ENCODE data around the gene KLHL3.

KLHL3 gene

DNA sequence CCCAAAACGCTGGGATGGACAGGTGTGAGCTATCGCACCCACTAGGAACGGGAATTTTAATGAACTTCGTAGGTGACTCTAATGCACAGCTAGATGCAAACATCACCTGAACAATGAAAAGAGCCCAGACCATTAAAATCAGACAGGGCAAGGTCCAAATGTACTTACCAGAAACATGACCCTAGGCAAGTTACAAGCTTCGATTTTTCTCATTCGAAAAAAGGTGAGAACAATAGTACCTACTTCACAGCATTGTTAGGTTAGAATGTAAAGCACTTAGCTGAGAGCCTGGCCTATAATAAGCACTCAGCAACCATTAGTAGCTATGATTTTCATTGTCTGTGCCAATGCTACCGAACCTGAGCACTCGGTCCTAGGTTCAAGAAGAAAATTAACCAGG, 5.8 kb upstream of the KLHL3 start:
- no peak for DNase-seq

DNA sequence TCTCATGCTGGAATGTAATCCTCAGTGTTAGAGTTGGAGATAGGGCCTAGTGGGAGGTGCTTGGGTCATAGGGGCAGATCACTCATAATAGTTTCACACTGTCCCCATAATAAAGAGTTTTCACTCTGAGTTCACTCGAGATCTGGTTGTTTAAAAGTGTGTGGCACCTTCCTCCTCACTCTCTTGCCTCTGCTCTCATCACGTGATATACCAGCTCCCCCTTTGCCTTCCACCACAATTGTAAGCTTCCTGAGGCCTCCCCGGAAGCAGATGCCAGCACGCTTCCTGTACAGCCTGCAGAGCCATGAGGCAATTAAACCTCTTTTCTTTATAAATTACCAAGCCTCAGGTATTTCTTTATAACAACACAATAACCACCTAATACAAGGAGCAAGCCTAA, 3.8 kb upstream of the KLHL3 start:
- no peak for DNase-seq

DNA sequence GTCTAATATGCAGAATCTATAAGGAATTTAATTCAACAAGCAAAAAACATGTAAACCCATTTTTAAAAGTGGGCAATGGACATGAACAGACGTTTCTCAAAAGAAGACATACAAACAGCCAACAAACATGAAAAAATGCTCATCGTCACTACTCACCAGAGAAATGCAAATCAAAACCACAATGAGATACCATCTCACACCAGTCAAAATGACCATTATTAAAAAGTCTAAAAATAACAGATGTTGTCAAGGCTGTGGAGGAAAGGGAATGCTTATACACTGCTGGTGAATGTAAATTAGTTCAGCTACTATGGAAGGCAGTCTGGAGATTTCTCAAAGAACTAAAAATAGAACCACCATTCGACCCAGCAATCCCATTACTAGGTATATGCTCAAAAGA, 3.1 kb upstream of the KLHL3 start:
- DNase-seq, result no peak

DNA sequence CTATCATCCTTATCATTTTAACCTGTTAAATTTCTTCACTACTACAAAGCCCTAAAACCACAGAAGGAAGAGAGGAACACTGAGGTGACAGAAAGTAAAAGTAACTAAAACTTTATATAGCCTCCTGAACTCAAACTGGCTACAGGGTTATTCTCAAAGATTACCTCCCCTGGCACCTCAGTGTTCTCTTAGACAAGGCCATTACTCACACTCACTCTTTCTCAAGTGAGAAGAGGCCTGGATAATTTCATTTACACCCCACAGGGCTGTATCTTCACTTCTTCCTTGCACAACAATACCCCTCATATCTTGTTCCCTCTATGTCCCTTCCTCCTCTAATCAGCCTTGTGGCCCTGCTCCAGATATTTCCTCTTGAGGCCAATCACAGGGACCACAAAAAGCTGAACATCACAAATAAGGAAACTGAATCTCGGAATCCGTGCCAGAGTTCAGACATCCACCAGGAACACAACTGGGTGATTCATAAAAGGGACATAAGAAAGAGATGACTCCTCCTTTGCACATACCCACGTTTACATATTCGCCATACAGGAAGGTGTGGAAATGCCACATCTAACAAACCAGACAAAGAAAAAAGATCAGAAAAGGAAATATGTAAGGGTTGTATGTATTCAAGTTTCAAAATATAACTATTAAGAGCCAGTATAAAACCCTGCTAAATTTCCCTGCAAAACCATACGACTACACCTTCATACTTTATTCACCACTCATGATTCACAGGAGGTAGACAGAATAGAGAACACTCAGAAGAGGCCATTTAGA, 1.7 kb upstream of the KLHL3 start:
- no peak for DNase-seq

DNA sequence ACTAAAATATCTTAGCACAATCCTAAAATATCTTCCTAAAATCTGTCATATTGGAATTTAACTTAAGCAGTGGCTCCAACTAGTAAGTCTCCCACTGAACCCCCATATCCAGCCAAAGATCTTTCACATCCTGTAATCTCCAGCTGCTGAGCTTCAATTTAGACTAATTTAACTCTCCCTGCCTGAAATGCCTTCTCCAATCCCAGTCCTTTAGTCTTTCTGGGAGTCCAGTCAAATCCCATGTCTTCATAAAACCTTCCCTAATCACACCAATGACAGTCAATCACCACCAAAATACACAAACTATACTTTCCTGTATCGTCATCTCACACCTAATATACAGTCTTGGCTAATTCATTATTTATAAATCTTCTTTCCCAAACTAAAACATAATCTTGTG, 607 bp upstream of the KLHL3 start:
- DNase-seq, result no peak

DNA sequence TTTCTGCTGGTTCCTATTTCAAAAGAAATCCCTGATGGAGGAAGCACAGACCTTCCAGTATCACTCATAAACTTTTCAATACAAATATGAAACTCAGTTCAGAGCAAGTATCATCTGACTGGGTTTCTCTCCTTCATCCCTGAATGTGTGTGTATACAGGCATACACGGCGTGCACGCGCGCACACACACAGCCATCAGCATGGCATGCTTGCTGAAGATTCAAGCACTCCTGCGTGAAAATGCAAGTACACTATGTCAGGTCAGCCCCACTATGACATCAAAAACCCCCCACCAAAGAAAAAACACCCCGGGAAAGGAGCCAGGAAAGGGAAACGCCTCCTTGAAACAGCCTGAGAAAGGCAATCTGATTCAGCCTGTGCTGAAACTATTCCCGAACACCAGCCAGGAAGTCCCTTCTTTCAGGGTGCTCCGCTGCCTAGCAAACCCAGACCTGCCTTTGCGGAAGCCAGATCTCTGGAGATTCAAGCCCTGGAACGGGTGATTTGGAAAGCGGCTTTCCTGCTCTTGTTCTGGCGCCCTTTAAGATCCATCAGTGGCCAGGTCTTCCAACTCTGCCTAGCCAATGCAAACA, 831 bp downstream of the KLHL3 start:
- DNase-seq, result no peak

DNA sequence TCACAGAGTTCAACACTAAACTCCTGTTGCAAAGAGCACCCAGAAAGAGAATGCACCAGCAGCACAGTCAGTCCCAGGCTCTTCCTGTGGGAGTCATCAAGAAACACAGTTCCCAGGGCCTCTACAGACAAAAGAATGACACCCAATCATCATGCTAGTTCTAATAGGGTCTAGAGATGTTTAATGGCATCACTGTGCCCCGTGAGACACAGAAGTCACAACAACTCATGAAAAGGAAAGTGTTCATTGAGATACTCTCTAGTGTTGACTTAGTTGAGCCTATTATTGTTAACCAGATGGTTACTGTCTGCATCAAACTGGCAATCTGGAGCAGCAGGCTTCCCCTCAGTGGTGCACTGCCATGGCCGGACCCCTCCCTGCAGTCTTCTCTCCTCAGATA, 1.6 kb downstream of the KLHL3 start:
- DNase-seq, result no peak

DNA sequence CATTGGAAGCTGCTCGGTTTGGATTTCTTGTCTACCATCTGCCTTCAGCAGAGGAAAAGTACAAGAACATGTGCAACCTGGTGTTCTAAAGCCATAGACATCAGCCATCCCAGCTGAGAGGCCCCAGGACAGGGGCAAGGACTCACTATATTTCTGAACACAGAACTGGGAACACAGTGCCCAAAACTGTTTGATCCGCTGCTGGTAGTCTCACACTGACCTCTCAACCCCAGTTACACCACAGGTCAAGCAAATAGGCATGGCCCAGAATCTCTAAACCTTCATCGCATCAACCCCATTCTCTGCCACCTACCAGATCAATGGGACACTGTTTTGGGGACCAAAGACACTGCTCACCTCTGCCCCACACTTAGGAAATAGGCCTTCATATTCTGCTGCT, 2.0 kb downstream of the KLHL3 start:
- DNase-seq, result no peak

DNA sequence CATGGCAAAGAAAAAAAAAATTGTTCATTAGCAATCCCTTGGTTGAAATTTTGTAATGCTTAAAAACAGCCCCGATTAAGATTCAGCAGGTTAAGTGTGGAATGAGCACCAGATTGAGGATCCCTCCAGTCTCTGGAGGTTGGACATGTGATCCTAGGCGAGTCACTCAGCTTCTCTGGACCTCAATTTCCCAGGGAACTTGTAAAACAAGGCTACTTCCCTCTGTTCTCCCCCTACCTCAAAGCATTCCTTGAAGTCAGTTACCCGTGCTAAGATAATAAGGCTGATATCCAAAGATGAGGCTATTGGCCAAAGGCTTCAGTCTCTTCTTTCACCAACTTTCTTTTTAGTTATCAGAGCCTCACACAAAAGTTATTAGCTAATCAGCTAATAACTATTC, 2.9 kb downstream of the KLHL3 start:
- DNase-seq, result no peak

DNA sequence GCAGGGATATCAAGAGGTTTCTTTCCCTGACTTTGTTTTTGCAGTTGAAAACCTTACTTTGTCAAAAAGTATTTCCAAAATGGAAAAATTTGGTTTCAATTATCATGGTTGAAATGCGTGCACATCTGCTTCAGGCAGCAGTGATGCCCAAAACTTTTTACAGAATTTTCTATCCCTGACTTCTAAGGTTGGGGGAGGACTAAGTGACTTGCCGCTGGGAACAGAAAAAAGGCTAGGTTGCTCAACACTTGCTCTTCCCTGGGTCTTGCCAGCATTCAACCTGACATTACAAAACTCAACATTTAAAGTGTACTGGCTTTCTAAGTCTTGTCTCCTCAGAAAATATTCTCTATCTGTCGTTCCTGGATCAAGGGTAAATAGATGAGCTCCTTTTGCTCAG, 4.7 kb downstream of the KLHL3 start:
- DNase-seq, result no peak

DNA sequence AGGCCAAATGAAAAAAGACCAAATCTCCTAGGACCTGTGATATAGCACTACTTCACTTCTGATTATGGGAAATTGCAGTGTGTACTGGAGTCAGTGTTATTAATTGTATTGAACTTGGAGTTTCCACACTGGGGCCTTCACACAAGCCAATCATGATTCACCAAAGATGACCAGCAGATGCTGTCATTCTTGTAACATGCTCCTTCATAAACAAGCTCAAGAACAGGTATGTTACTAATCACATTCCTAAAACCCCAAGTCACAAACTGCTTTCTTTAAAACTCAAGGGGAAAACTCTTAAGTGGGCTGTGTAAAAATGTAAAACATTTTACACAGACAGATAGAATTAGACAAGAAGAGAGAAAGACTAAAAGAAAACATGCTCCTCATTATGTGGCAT, 5.6 kb downstream of the KLHL3 start:
- DNase-seq, result no peak

DNA sequence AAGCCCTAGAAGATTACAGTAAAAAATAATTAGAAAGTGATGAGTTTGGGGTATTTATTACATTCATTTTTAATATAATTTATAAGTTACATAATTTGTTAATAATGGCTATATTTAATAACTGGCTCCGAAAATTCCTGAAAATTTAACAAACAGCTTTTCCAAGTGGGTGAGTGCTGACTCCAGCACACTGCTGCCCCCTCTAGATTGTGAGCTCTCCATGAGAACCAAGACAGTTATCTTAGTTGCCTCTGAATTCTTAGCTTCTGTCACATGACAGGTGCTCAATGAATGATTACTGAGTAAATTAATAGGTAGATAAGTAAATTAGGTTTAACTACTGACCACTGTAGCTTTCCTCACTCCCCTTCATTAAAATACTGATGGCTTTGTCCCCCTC, 7.8 kb downstream of the KLHL3 start:
- no peak for DNase-seq

DNA sequence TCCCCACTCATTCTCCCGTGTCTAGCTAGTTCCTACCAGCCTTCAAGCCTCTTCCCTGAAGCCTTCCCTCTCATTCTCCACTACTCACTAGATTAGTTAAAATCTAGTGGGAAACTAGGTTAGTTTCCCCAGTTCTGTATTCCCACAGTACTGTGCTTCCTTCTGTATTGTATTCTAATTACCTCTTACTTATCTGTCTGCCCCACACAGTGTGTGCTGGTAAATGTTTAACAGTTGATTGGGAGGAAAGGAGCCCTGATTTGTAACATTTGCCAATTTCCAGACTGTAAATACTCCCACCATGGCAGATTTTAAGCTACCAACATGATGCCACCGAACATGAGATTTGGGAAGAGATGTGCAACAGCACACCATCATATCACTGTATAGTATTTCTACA, 8.3 kb downstream of the KLHL3 start:
- DNase-seq, result no peak

DNA sequence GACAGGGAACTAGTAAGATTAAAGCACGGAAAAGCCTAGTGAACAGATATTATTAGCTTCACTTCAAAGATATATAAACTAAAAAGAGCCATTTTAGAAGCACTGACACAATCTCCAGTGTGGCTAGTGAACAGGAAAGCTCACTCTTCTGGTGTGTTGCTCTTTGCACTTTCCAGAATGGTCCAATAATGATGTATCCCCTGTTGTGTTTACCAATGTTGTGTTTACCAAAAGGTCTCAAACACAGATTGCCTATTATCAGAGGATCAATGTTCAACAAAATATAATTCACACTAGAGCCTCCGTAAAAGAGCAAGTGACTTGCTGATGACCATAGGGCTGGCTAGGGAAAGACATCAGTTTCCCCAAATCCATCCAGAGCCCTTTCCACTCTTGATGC, 11.6 kb downstream of the KLHL3 start:
- no peak for DNase-seq

DNA sequence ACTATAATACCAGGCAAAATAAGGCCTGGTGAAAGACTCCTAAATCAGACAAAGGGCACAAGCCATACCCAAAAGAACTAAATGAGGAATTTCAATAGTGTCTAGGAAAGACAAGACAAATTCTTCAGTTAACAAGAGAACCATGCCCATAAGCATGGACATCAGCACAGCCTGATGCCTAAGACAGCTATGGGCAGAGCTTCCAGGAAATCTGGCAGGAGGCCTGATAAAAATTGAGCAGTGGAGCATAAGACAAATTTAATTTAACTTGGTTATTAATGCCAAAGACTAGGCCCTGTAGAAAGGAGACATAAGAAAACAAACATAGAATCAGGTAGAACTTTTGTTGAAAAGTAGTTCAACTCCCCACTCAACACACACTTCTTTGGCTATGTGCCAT, 17.3 kb downstream of the KLHL3 start:
- no peak for DNase-seq

DNA sequence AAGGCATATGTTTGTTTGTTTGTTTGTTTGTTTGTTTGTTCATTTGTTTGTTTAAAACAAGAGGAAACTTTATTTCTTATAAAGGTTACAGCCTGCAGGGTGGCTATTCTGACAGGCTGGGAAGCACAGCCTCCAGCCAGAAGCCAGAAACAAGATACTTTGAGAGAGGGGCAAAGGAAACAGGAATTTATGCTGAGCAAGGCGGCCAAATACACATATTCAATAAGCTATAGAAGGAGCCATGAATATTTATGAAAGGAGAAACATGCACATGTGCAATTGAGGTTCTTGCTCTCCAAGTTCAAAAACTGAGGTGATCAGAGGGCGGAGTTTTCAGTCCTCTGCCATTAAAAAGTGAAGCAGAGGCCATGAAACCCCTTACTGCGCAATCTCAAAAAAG, 19.6 kb downstream of the KLHL3 start:
- DNase-seq, result no peak

DNA sequence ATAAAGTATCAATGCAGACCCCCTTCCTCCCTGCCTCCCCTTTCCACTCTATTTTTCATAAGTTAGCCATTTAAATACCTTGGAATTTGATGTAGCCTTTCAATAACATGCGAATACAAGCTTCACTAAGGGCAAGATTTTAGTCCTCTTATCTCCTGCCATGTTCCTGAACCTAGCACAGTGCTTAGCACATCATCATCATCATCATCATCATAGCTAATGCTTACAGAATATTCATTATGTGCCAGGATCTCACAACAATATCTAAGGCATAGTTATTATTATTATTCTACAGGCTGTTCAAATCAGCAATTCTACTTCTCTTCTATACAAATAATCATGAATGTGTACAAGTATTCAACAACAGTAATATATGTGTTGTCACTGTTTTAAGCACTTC, 20.4 kb downstream of the KLHL3 start:
- no peak for DNase-seq

DNA sequence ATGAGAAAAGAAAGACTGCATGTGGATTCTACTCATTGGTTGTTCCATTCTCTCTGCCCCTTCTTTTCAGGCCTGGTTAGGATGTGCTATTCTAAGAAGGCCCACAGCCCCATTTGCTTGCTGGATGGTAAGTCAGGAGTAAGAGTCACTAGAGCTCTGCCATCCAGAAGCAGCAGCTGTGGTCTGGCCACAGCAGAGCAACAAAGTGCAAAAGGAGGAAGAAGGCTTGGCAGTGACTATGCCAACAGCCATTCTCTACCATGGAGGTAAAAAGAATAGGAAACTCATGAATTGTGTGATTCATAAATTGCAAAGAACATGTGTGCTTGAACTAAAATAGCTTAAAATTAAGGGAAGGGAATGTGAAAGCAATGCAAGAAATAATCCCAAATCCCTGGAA, 20.9 kb downstream of the KLHL3 start:
- DNase-seq, result no peak

DNA sequence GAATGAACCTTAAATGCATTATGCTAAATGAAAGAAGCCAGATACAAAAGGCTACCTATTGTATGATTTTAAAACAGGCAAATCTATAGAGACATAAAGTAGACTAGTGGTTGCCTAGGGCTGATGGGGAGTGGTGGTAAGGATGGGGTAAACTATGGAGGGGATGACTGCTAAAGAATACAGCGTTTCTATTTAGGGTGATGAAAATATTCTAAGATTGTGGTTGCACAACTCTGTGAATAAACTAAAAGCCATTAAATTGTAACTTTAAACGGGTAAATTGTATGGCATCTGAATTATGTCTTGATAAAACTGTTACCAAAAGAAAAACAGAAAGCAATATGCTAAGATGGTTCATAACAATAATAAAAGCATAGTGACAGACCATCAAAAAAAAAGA, 21.4 kb downstream of the KLHL3 start:
- DNase-seq, result no peak

DNA sequence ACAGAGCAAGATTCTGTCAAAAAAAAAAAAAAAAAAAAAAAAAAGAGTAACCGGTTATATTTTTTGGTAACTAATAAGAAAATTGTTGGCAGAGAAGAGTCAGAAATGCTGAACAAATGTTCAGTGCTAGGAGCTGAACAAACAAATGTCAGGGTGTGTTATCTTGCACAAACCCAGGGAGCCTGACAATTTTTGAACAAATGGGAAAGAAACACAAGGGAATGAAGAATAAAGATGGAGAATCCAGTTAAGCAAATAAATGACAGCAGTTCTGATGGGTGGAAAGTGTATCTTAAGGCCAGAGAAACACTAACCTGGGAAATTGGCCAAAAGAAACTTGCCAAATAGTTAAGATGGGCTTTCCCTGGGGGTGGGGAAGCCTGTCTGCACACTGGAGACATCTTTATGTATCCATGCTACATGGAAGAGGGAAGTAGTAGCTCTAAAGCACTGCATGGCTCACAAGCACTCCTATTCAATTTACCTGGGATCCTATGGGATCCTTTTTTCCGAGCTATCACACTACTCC, 23.7 kb downstream of the KLHL3 start:
- no peak for DNase-seq

DNA sequence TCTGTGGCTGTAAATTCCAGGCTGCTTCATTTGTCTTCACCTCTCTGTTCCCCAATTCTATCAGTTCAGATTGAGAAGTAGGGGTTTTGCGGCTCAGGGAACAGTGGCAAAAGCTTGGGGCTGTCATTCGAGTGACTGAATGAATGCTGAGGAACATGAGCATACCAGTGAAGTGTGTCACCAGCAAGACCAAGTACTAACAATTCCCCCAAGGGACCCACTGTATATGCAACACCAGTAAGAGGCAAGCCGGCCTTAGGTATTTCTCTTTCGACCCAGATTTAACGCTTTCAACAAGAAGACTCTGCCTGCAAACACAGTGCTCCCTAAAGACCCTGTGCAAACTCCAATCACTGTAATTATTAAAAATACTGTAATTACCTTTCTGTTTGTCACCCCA, 25.8 kb downstream of the KLHL3 start:
- DNase-seq, result no peak

DNA sequence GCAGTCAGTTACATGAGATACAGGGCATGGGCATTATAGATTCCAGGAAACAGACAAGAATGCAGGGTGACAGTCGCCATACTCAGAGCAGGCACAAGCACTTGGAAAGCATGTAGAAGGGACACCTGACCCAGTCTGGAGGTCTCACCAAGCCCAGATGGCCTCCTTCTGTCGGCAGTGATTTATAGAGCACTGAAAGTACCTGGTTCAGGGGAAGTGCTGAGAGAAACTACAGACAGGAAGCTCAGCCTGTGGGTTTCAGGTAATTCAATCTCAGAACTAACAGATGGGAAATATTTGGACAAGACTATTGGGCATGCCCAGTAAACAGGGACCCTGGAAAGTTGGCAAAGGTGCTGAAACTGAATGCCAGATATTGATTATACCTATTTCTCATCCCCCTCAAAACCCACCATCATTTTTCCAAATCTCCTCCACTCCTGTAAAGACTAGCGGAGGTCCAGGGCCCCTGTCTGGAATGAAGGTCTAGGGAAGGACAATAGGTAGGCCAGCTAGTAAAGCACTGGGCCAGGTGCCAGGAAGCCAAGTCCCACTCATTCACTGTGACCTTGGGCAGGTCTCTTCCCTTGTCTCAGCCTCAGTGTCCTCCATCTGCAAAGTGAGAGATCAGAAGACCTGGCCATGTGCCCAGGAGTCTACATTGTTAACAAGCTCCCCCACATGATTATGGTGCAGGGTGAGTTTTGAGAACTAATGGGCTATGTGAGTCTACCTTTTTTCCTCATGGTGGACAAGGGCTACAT, 26.9 kb downstream of the KLHL3 start:
- no peak for DNase-seq

DNA sequence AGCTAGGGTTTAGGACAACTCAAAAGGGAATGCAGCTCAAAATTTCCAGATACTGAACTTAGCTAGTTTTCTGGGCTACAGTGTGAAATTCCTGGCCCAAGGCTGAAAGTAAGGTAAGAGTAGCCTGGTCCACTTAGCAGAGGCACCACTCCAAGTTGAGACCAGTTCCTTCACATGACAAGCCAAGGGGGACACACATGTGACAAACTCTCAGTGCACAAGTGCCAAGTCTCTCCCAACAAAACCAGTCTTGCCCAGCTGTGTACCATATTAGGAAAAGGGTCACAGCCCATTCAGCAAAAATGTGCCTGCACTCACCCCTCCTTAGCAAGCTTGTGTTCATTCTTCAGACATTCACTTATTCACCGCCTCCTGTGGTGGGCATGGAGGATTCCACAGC, 27.8 kb downstream of the KLHL3 start:
- DNase-seq, result no peak

DNA sequence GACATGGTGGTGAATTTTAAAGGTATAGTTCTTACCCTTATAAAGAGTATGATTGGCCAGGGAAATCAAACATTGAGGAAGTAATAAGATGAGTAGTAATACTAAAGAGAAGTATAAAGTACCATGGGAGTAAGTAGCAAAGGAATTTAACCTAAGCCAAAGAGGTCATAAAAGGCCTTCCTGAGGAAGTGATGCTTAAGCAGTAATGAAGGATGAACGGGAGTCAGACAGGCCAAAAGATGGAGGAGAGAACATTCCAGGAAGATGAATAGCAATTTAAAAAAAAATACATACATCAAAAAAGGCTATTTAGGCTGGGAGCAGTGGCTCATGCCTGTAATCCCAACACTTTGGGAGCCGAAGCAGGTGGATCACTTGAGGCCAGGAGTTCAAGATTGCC, 29.0 kb downstream of the KLHL3 start:
- no peak for DNase-seq

Data from CD4-positive, alpha-beta T cell treated with Interferon gamma for 1 hour (primary cell).